HG02763 (cell line): ENCODE data around the gene RAB6B.

Experiments used
- ATAC-seq: cut with Tn5 transposase; IDR thresholded peaks from one replicate; pipeline ENCODE4 v1.9.1; 2021; ENCODE audit warnings: mild to moderate bottlenecking, moderate library complexity; ENCODE audit not compliant: unreplicated experiment

Gene RAB6B

GRCh38 chr3:133881939-133882825 lies 13.5 kb downstream of the RAB6B start:
- ATAC-seq, result no peak

GRCh38 chr3:133881492-133881891 lies 14.2 kb downstream of the RAB6B start:
- no peak for ATAC-seq

DNA sequence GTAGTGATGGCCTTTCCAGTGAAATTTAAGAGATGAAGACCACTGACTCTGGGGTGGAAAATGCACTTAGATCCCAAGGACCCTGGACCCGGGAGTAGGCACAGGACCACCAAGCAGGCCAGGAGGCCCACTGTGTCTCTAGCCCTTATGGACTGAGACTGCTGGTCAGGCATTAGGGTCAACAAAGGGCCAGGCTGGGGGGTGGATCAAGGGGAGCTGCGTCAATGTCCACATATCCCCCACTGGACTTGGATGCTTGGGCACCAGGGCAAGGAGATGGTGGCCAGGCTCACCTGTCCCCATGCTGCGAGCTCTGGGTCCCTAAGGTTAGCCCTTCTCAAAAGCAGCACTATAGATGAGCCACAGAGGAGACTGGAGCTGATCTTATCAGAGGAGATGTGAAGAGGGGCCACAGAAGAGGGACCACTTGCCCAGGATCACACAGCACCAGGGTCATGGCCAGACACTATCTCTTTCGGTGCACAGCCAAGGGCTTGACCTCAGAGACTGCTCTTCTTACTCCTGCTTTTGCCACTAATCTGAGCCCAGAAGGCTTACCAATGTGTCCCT lies 14.7 kb downstream of the RAB6B start:
- no peak for ATAC-seq

DNA sequence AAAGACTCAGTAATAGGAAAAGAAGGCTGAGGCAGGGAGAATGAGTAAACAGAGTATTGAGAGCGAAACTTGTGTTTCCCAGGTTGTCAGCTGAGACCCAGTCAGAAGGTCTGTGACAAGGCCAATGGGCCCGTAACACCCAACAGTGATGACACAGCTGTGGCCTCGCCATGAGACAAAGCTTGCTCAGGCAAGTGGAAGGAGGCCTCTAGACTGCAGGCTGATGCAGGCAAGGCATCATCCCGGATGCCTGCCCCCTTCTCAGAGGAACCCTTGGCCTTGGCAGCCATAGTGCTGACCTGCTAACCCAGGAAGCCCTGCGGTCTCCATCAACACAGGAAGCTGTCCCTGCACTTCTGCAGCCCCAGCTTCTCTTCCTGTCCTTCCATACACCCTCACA lies 15.4 kb downstream of the RAB6B start:
- no peak for ATAC-seq

DNA sequence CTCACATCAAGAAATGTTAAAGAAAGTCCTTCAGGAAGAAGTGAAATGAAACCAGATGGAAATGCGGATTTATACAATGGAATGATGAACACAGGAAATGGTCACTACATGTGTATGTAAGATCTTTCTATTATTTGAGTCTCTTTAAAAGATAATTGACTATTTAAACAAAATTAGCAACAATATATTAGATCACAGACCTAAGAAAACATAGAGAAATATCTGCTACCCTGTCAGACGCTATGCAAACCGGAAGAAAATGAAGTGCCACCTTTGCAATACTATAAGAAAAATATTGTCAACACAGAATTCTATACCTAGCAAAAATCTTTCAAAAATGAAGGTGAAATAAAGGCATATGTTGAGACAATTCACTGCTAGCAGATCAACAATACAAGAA lies 17.2 kb downstream of the RAB6B start:
- no peak for ATAC-seq

GRCh38 chr3:133877221-133877620 lies 18.5 kb downstream of the RAB6B start:
- no peak for ATAC-seq

- ATAC-seq, result no peak
Observed at GRCh38 chr3:133874761-133875438, 20.8 kb downstream of the RAB6B start.

DNA sequence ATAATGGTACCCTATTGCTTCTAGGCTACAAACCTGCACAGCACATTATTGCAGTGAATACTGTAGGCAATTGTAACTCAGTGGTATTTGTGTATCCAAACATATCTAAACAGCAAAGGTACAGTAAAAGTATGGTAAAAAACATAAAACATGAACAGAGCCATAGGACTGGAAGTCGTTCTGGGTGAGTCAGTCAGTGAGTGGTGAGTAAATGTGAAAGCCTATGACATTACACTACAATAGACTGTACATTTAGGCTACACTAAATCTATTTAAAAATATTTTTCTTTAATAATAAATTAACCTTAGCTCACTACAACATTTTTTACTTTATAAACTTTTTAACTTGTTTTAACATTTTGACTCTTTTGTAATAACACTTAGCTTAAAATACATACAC lies 21.3 kb downstream of the RAB6B start:
- no peak for ATAC-seq

- ATAC-seq, result no peak
Observed at GRCh38 chr3:133872781-133873180, 22.9 kb downstream of the RAB6B start.

- ATAC-seq, result no peak
Observed at GRCh38 chr3:133872161-133872560, 23.5 kb downstream of the RAB6B start.

- ATAC-seq, result no peak
Observed at GRCh38 chr3:133871368-133872090, 24.2 kb downstream of the RAB6B start.

- no peak for ATAC-seq
Observed at GRCh38 chr3:133870822-133871221, 24.9 kb downstream of the RAB6B start.

DNA sequence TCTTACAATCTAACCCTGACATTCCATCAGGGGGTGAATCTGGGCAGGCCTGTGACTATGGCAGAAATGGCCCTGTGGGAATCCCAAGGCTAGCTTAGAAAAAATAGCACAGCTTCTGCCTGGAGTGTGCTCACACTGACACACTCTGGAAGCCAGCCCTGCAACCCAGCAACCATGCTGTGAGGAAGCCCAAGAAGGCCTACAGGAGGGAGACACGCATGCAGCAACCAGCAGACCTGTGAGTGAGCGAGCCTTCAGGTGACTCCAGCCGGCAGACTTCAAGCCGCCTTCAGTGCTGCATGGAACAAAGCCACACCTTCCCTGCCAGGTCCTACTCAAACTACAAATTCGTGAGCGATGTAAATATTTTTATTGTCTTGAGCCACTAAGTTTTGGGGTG lies 26.1 kb downstream of the RAB6B start:
- ATAC-seq, result no peak

DNA sequence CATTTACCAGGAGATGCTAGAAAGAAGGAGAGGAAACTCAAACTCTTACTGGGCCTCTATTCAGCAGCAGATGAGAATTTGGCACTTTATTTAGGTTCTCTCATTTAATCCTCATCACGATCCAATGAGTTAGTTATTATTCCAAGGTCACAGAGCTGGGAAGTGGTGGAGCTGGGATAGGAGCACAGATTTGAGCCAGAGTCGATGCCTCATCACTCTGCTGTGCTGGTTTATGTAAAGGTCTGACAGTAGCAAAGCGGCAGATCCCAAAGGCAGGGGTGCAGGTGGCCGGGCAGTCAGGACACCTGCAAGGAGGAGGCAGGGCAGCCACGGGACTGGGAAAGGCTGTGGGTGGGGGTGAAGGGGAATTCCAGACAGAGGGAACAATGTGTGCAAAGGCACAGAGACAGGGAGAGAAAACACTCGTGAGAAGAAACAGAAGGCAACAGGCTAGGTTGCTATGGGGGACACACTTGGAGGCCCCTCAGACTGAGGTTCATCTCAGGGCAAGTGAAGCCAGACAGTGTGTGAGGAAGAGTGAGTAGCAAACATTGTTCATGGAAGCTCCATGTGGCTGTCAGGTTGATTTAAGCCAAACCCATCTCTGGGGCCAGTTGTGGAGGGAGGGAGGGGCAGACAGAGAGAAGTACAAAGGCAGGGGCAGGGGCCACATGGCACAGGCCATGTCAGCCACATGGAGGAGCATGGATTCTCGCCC lies 26.8 kb downstream of the RAB6B start:
- no peak for ATAC-seq

- ATAC-seq, result no peak
Observed at GRCh38 chr3:133868186-133868585, 27.5 kb downstream of the RAB6B start.

DNA sequence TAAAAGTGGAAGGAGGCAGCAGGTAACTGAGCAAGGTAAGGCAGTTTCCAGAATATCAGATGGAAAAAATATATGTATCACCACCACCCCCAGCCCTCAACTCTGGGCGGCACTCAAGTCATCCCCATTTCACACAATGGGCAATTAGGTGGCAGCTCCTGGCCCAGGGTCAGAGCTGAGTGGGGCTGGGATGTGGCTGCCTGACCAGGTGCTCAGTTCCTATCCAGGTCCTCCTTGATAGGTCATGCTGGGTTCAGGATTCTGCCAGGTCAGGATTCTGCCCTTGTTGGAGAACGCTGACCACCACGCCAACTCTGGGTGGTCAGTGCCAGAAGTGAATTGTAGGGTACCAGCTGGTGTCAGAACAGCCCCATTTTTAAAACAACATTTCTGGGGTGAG lies 29.5 kb downstream of the RAB6B start:
- ATAC-seq, result no peak

- ATAC-seq, result no peak
Observed at GRCh38 chr3:133865136-133865855, 30.4 kb downstream of the RAB6B start.

- ATAC-seq, result no peak
Observed at GRCh38 chr3:133864616-133865015, 31.1 kb downstream of the RAB6B start.

DNA sequence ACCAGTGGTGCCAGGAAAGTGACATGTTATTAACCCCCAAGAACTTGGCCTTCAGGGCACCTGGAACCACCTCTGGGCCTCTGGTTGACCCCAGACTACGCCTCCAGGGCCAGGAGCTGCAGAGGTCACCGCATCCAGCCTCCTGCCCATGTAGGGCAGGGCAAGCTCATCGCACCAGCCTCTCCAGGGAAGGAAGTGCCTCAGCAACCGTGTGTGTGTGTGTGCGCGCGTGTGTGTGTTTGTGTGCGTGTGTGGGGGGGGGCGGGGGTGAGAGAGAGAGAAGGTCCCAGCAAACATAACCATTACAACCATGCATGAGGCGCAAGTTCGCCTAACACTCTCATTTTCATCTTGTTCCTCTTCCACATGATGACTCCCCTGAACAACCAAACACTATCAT lies 31.8 kb downstream of the RAB6B start:
- no peak for ATAC-seq

DNA sequence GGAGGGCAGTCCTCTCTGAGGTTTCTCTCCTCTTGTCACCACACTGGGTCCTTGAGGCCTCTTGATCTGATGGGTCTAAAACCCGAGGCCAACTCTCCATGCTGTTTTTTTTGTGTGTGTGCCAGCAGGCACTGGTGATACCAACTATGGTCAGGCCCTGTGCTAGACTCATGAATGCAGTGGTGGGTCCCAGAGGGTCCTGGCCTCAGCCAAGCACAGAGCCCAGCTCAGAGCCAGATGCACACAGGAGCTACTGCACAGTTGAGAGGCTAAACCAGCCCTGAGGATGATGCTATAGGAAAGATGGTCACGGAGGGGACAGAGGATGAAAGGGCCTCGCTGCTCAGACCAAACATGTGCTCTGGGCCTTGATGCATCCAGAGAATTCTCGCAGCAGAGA lies 33.5 kb downstream of the RAB6B start:
- ATAC-seq, result no peak
